ENCODE measurements around the gene VPS8. TPM values are rescaled to one million over a fixed set of nuclear protein-coding genes. Genes with fewer than 3 reads are reported as not detected.

Gene VPS8
- total RNA-seq, 1 donor from 2014 or later = 48.3 TPM

DNA sequence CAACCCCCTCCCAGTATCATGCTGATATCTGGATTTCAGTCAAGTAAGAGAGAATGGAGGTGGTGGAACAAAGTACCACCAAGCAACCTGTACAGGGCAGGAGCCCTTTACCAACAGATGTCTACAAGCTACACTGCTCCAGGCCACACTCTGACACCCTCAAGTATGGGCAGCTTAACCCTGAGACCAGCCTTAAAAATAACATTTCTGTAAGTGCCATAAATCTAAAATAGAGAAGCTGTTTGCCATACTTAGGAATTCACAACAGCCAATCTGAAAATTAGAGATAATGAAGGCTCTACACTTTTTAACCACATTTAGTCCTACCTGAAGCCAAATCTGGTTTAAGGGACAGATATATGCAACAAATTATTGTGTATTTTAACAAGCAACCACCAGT, 281.1 kb downstream of the VPS8 start:
- DNase-seq (ENCODE audit: low spot score) = no peak

- DNase-seq (ENCODE audit: low spot score) = no peak
Observed at GRCh38 chr3:185094697-185095096, 282.7 kb downstream of the VPS8 start.

Other genes starting within 250 kb of the VPS8 start
- gene MAGEF1, start 100.1 kb upstream of the VPS8 start, total RNA-seq = 43.3 TPM

All from mucosa of gallbladder (tissue), 1 donor.